ENCODE data around the gene SPNS1.
"Not testable (repeated sequence)": the region's sequence is repeated elsewhere in the genome, so short reads cannot be mapped to it uniquely, and the experiment has no call there.

Gene SPNS1

GRCh38 chr16:28935924-28936783 is 38.4 kb upstream of the SPNS1 start:
- H3K9ac ChIP-seq (ENCODE audit: low read depth, low read length): peak overlapping the region; percentile 39
- H3K9me3 ChIP-seq (ENCODE audit: control insufficient read depth, insufficient read depth, low read length): no peaks in the 10 kb centered on the region
- no peaks in the 10 kb centered on the region for H3K36me3 ChIP-seq (ENCODE audit: control insufficient read depth, insufficient read depth, low read length)
- H3K4me1 ChIP-seq (ENCODE audit: control insufficient read depth, insufficient read depth, low read length): no peaks in the 10 kb centered on the region
- H3K4me3 ChIP-seq (ENCODE audit: low read depth, low read length): peak overlapping the region; percentile 79
- peaks cover 2% of the 10 kb centered on the region for H3K27me3 ChIP-seq (ENCODE audit: control insufficient read depth, insufficient read depth, low read length)

- Histone ChIP-seq H3K9me3 (ENCODE audit: control insufficient read depth, insufficient read depth, low read length) (no peaks in the 10 kb centered on the region), H3K4me1 (ENCODE audit: control insufficient read depth, insufficient read depth, low read length) (no peaks in the 10 kb centered on the region), H3K9ac (ENCODE audit: low read depth, low read length) (no peak overlapping the region), H3K27me3 (ENCODE audit: control insufficient read depth, insufficient read depth, low read length) (peaks cover 2% of the 10 kb centered on the region), H3K36me3 (ENCODE audit: control insufficient read depth, insufficient read depth, low read length) (no peaks in the 10 kb centered on the region), H3K4me3 (ENCODE audit: low read depth, low read length) (no peak overlapping the region)
Measured at GRCh38 chr16:28936784-28937155, 37.8 kb upstream of the SPNS1 start.

GRCh38 chr16:28937222-28937876 is 37.2 kb upstream of the SPNS1 start:
- no peaks in the 10 kb centered on the region for H3K36me3 ChIP-seq (ENCODE audit: control insufficient read depth, insufficient read depth, low read length)
- no peaks in the 10 kb centered on the region for H3K4me1 ChIP-seq (ENCODE audit: control insufficient read depth, insufficient read depth, low read length)

GRCh38 chr16:28938721-28939120 is 35.9 kb upstream of the SPNS1 start:
- Histone ChIP-seq H3K27me3 (ENCODE audit: control insufficient read depth, insufficient read depth, low read length) (peaks cover 2% of the 10 kb centered on the region), H3K9ac (ENCODE audit: low read depth, low read length) (no peak overlapping the region), H3K9me3 (ENCODE audit: control insufficient read depth, insufficient read depth, low read length) (no peaks in the 10 kb centered on the region), H3K4me1 (ENCODE audit: control insufficient read depth, insufficient read depth, low read length) (no peaks in the 10 kb centered on the region), H3K4me3 (ENCODE audit: low read depth, low read length) (no peak overlapping the region), H3K36me3 (ENCODE audit: control insufficient read depth, insufficient read depth, low read length) (no peaks in the 10 kb centered on the region)

More at GRCh38 chr16:28937222-28937876, 37.2 kb upstream of the SPNS1 start:
- Histone ChIP-seq H3K4me3 (ENCODE audit: low read depth, low read length) (no peak overlapping the region), H3K9me3 (ENCODE audit: control insufficient read depth, insufficient read depth, low read length) (no peaks in the 10 kb centered on the region), H3K9ac (ENCODE audit: low read depth, low read length) (no peak overlapping the region), H3K27me3 (ENCODE audit: control insufficient read depth, insufficient read depth, low read length) (peaks cover 2% of the 10 kb centered on the region)

- not testable (repeated sequence) for H3K9me3 ChIP-seq (ENCODE audit: control insufficient read depth, insufficient read depth, low read length); H3K9ac ChIP-seq (ENCODE audit: low read depth, low read length); H3K4me1 ChIP-seq (ENCODE audit: control insufficient read depth, insufficient read depth, low read length); H3K36me3 ChIP-seq (ENCODE audit: control insufficient read depth, insufficient read depth, low read length); H3K4me3 ChIP-seq (ENCODE audit: low read depth, low read length); H3K27me3 ChIP-seq (ENCODE audit: control insufficient read depth, insufficient read depth, low read length)
Measured at GRCh38 chr16:28939825-28940224, 34.8 kb upstream of the SPNS1 start.

- Histone ChIP-seq H3K9ac (ENCODE audit: low read depth, low read length) (no peak overlapping the region), H3K9me3 (ENCODE audit: control insufficient read depth, insufficient read depth, low read length) (no peaks in the 10 kb centered on the region), H3K27me3 (ENCODE audit: control insufficient read depth, insufficient read depth, low read length) (no peaks in the 10 kb centered on the region), H3K4me1 (ENCODE audit: control insufficient read depth, insufficient read depth, low read length) (peaks cover 2% of the 10 kb centered on the region), H3K4me3 (ENCODE audit: low read depth, low read length) (no peak overlapping the region), H3K36me3 (ENCODE audit: control insufficient read depth, insufficient read depth, low read length) (no peaks in the 10 kb centered on the region)
Measured at GRCh38 chr16:28943281-28943680, 31.3 kb upstream of the SPNS1 start.

GRCh38 chr16:28946681-28947080 is 27.9 kb upstream of the SPNS1 start:
- H3K27me3 ChIP-seq (ENCODE audit: control insufficient read depth, insufficient read depth, low read length): no peaks in the 10 kb centered on the region
- H3K4me3 ChIP-seq (ENCODE audit: low read depth, low read length): no peak overlapping the region
- no peaks in the 10 kb centered on the region for H3K9me3 ChIP-seq (ENCODE audit: control insufficient read depth, insufficient read depth, low read length)
- H3K9ac ChIP-seq (ENCODE audit: low read depth, low read length): no peak overlapping the region
- H3K36me3 ChIP-seq (ENCODE audit: control insufficient read depth, insufficient read depth, low read length): no peaks in the 10 kb centered on the region
- peaks cover 2% of the 10 kb centered on the region for H3K4me1 ChIP-seq (ENCODE audit: control insufficient read depth, insufficient read depth, low read length)

- H3K4me1 ChIP-seq (ENCODE audit: control insufficient read depth, insufficient read depth, low read length): peaks cover 7% of the 10 kb centered on the region
- H3K36me3 ChIP-seq (ENCODE audit: control insufficient read depth, insufficient read depth, low read length): peaks cover 21% of the 10 kb centered on the region
- H3K27me3 ChIP-seq (ENCODE audit: control insufficient read depth, insufficient read depth, low read length): no peaks in the 10 kb centered on the region
- H3K4me3 ChIP-seq (ENCODE audit: low read depth, low read length): peak within 1 kb of the TSS; percentile 85
- H3K9me3 ChIP-seq (ENCODE audit: control insufficient read depth, insufficient read depth, low read length): no peaks in the 10 kb centered on the region
- peak within 1 kb of the TSS; percentile 81 for H3K9ac ChIP-seq (ENCODE audit: low read depth, low read length)
Measured at GRCh38 chr16:28950648-28951409, 23.7 kb upstream of the SPNS1 start, which contains the start of gene NFATC2IP. TSS of gene NFATC2IP (plus strand) at chr16:28950937. CDS start at chr16:28951012, 75 bp downstream.

GRCh38 chr16:28951410-28951943 is 23.1 kb upstream of the SPNS1 start:
- Histone ChIP-seq H3K9ac (ENCODE audit: low read depth, low read length) (peak overlapping the region; percentile 81), H3K9me3 (ENCODE audit: control insufficient read depth, insufficient read depth, low read length) (no peaks in the 10 kb centered on the region), H3K4me3 (ENCODE audit: low read depth, low read length) (peak overlapping the region; percentile 85), H3K36me3 (ENCODE audit: control insufficient read depth, insufficient read depth, low read length) (peaks cover 27% of the 10 kb centered on the region), H3K27me3 (ENCODE audit: control insufficient read depth, insufficient read depth, low read length) (no peaks in the 10 kb centered on the region), H3K4me1 (ENCODE audit: control insufficient read depth, insufficient read depth, low read length) (peaks cover 5% of the 10 kb centered on the region)

GRCh38 chr16:28958216-28958615 is 16.4 kb upstream of the SPNS1 start:
- peaks cover 55% of the 10 kb centered on the region for H3K36me3 ChIP-seq (ENCODE audit: control insufficient read depth, insufficient read depth, low read length)
- no peaks in the 10 kb centered on the region for H3K4me1 ChIP-seq (ENCODE audit: control insufficient read depth, insufficient read depth, low read length)
- no peaks in the 10 kb centered on the region for H3K9me3 ChIP-seq (ENCODE audit: control insufficient read depth, insufficient read depth, low read length)
- no peaks in the 10 kb centered on the region for H3K27me3 ChIP-seq (ENCODE audit: control insufficient read depth, insufficient read depth, low read length)
- H3K9ac ChIP-seq (ENCODE audit: low read depth, low read length): no peak overlapping the region
- no peak overlapping the region for H3K4me3 ChIP-seq (ENCODE audit: low read depth, low read length)

GRCh38 chr16:28958836-28959235 is 15.7 kb upstream of the SPNS1 start:
- H3K9me3 ChIP-seq (ENCODE audit: control insufficient read depth, insufficient read depth, low read length): no peaks in the 10 kb centered on the region
- H3K27me3 ChIP-seq (ENCODE audit: control insufficient read depth, insufficient read depth, low read length): no peaks in the 10 kb centered on the region
- H3K36me3 ChIP-seq (ENCODE audit: control insufficient read depth, insufficient read depth, low read length): peaks cover 56% of the 10 kb centered on the region
- H3K4me1 ChIP-seq (ENCODE audit: control insufficient read depth, insufficient read depth, low read length): no peaks in the 10 kb centered on the region
- no peak overlapping the region for H3K9ac ChIP-seq (ENCODE audit: low read depth, low read length)
- H3K4me3 ChIP-seq (ENCODE audit: low read depth, low read length): no peak overlapping the region
